ENCODE results near the gene KLHDC4.

KLHDC4 gene

DNA sequence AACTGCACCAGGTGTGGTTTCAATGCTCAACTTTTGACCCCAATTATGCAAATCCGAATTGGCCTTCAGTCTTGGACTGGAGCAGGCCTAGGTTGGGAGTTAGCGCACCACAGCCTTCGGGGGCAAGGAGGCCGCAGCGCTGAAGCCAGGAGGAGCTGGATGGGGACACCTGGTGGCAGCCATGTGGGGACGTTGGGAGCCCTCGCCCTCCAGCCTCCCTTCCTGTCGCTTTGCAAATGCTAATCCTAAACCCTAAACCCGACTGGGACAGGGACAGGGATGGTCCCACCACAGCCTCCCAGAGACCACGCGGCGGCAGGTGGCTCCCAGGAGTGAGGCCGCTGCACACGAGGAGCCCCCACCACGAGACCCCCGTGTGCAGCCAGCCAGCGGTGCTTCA, 58.7 kb downstream of the KLHDC4 start:
- H3K4me3 ChIP-seq (replicated peaks; ENCODE audit: low read depth, low read length): no peak overlapping the region
- no peak for DNase-seq (ENCODE audit: low read depth)
- TF ChIP-seq, protein P1, sequence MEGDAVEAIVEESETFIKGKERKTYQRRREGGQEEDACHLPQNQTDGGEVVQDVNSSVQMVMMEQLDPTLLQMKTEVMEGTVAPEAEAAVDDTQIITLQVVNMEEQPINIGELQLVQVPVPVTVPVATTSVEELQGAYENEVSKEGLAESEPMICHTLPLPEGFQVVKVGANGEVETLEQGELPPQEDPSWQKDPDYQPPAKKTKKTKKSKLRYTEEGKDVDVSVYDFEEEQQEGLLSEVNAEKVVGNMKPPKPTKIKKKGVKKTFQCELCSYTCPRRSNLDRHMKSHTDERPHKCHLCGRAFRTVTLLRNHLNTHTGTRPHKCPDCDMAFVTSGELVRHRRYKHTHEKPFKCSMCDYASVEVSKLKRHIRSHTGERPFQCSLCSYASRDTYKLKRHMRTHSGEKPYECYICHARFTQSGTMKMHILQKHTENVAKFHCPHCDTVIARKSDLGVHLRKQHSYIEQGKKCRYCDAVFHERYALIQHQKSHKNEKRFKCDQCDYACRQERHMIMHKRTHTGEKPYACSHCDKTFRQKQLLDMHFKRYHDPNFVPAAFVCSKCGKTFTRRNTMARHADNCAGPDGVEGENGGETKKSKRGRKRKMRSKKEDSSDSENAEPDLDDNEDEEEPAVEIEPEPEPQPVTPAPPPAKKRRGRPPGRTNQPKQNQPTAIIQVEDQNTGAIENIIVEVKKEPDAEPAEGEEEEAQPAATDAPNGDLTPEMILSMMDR (IDR thresholded peaks at IDR 0.05; ENCODE audit: low read length, missing control alignments): no peak

DNA sequence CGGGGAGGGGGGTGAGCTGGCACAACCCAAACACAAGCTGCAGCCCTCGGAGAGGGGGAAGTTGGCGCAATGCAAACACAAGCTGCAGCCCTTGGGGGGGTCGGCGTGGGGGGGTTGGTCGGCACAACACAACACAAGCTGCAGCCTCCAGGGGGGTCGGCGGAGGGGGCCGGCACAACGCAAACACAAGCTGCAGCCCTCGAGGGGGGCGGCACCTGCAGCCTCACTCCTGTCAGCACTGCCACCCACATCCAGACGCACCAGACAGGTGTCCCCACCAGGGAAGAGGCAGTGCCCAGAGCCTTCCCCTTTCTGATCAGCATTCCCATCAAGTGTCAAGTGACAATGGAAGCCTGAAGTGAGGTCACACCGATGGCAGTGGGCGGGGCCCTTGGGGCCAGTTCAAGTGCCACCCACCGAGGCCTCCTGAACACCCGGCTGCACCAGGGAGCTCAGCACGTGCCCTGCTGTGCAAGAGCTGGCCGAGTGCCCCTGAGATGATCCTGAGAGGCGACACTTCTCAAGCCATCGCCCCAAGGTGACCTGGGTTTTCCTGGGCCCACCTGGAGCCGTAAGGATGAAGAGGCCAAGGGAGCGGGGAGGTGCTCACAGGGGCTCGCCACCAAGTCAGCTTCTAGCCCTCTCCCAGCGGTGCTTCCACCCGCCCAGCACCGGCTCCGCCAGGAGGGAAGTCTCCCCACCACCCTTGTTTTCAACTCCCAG, 59.3 kb downstream of the KLHDC4 start:
- no peak for DNase-seq (ENCODE audit: low read depth)
- no peak overlapping the region for H3K4me3 ChIP-seq (replicated peaks; ENCODE audit: low read depth, low read length)
- TF ChIP-seq, protein P1 (IDR thresholded peaks at IDR 0.05; ENCODE audit: low read length, missing control alignments): no peak

DNA sequence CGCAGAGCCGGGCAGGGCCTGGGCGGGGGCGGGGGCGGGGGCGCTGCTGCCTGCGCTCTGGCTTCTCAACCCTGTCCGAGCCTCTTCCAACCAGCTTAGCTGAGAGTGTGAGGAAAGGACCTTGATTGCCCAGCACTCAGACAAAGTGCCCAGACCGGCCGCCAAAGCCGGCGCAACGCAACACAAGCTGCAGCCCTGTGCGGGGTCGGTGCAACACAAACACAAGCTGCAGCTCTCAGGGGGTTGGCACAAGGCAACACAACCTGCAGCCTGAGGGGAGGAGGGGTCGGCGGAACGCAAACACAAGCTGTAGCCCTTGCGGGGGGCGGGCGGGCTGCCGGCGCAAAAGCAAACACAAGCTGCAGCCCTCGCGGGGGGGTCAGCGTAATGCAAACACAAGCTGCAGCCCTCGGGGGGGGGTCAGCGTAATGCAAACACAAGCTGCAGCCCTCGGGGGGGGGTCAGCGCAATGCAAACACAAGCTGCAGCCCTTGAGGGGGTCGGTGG, 60.0 kb downstream of the KLHDC4 start:
- DNase-seq (ENCODE audit: low read depth): no peak
- no peak overlapping the region for H3K4me3 ChIP-seq (replicated peaks; ENCODE audit: low read depth, low read length)
- TF ChIP-seq, protein P1 (IDR thresholded peaks at IDR 0.05; ENCODE audit: low read length, missing control alignments): no peak

DNA sequence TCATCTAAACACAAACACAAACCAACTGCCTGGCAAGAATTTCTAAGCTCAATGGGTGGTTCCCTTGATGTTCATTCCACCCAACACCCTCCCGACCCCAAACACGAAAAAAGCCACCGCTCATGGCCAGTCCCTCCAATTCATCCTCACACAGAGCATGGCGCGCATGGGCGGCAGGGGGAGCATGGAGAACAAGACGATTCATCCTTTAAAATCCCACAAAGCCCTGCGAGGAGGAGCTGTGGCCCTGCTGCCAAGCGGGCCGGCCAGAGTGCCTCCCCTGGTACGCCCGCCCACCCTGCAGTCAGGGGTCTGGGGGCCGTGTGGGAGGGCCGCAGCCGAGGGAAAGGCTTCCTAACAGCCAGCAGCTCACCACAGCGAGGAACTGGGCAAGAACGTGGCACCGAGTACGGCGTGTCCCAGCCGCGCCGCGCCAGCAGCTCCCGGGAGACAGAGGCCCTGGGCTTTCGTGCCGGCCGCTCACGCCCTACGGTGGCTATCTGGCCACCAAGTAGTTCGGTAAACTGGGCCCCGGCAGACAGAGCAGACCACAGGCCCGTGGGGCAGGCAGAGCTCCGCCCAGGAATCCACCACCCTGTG, 60.9 kb downstream of the KLHDC4 start:
- TF ChIP-seq, protein P1 (IDR thresholded peaks at IDR 0.05; ENCODE audit: low read length, missing control alignments): no peak
- no peak for DNase-seq (ENCODE audit: low read depth)
- no peak overlapping the region for H3K4me3 ChIP-seq (replicated peaks; ENCODE audit: low read depth, low read length)

DNA sequence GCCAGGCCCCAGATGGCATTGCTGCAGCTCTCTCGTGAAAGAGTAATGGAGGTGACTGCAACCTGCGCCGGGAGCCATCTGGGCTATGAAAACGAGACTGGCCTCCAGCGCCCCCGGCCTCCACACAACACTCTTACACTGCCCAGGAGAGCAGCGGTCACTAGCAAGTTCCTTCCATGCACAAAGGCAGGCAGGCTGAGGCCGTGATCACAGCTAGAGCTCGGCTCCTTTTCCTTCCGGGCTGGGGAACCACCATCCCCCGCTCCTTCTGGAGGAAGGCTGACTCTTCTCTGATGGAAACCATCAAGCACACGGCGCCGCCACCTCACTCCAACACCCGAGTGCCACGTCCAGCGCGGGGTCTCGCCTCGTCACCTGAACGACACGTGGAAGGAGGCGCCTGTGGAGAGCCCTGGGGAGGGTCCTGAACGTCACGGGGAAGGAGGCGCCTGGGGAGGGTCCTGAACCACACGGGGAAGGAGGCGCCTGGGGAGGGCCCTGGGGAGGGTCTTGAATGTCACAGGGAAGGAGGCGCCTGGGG, 61.9 kb downstream of the KLHDC4 start:
- DNase-seq (ENCODE audit: low read depth): no peak
- H3K4me3 ChIP-seq (replicated peaks; ENCODE audit: low read depth, low read length): no peak overlapping the region
- TF ChIP-seq, protein P1 (IDR thresholded peaks at IDR 0.05; ENCODE audit: low read length, missing control alignments): no peak

DNA sequence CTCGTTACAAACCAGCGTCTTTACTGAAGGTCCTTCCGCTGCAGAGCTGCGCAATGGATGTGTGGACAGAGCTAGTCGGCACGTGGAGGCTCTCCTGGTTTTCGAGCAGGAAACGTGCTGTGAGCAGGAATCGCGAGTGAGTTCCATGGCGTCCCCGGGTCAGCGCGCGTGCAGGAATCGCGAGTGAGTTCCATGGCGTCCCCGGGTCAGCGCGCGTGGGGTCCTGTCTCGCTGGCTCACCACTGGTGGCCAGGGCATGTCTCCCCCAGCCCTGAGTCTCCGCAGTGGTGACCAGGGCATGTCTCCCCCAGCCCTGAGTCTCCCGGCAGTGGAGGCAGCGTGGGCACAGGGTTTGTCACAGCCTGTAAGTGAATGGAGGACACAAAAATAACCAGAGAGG, 62.7 kb downstream of the KLHDC4 start:
- no peak for DNase-seq (ENCODE audit: low read depth)
- no peak overlapping the region for H3K4me3 ChIP-seq (replicated peaks; ENCODE audit: low read depth, low read length)
- TF ChIP-seq, protein P1 (IDR thresholded peaks at IDR 0.05; ENCODE audit: low read length, missing control alignments): no peak
